K562 (cell line): ENCODE measurements around the gene RPL10A. TPM values are rescaled to one million over a fixed set of nuclear protein-coding genes. Genes with fewer than 3 reads are reported as not detected.

Source experiments
- CLOCK ChIP-seq: fragments of 250-450 bp; sonication (Bioruptor Pico); IDR thresholded peaks from 2 replicates; pipeline ENCODE4 v1.4.0; 2020; ENCODE audit warnings: mild to moderate bottlenecking, moderate library complexity, borderline replicate concordance
- HNRNPLL ChIP-seq: fragments of 200-400 bp; formaldehyde crosslinking; IDR thresholded peaks from 2 replicates; pipeline ENCODE4 v1.6.1; 2017; ENCODE audit warnings: low read length, low read depth, mild to moderate bottlenecking; ENCODE audit not compliant: poor library complexity, severe bottlenecking
- KHSRP ChIP-seq: fragments of 450-650 bp; IDR thresholded peaks from 2 replicates; pipeline ENCODE4 v1.6.1; 2017
- MITF ChIP-seq: IDR thresholded peaks from 2 replicates; pipeline ENCODE4 v1.6.1; 2014; ENCODE audit warnings: antibody characterized with exemption
- NRF1 ChIP-seq, 2 experiments: fragments of 450-650 bp; IDR thresholded peaks in 1 of 2; conservative IDR thresholded peaks in 1 of 2; 2 replicates each; pipeline ENCODE4 v1.6.1; 2014; ENCODE audit warnings: mild to moderate bottlenecking in 2 of 2
- PHB ChIP-seq: fragments of 250-450 bp; sonication (Bioruptor Pico); IDR thresholded peaks from 2 replicates; pipeline ENCODE4 v1.5.0; 2021
- POLR2B ChIP-seq: fragments of 450-650 bp; IDR thresholded peaks from 2 replicates; pipeline ENCODE4 v1.6.1; 2018; ENCODE audit warnings: low read depth; ENCODE audit not compliant: partially characterized antibody
- REST ChIP-seq, 2 experiments: fragments of 450-650 bp; formaldehyde crosslinking in 1 of 2; IDR thresholded peaks; 2 replicates each; pipeline versions ENCODE4 v1.4.0 to v1.6.1; 2014 to 2020; ENCODE audit warnings: mild to moderate bottlenecking in 2 of 2, borderline replicate concordance in 1 of 2, low read depth in 1 of 2
- RUNX1 ChIP-seq: sonication (generic); IDR thresholded peaks from 2 replicates; pipeline ENCODE4 v1.6.1; 2016; ENCODE audit warnings: antibody characterized with exemption, low read depth
- SLC30A9 ChIP-seq: fragments of 250-450 bp; sonication (Bioruptor Pico); IDR thresholded peaks from 2 replicates; pipeline ENCODE4 v1.8.0; 2022; ENCODE audit warnings: mild to moderate bottlenecking, moderate library complexity
- SNIP1 ChIP-seq: fragments of 450-650 bp; IDR thresholded peaks from 2 replicates; pipeline ENCODE4 v1.7.1; 2017; ENCODE audit warnings: low read depth, mild to moderate bottlenecking
- SRSF7 ChIP-seq: fragments of 200-400 bp; formaldehyde crosslinking; optimal IDR thresholded peaks from 2 replicates; pipeline ENCODE3; 2017; ENCODE audit warnings: mild to moderate bottlenecking, low read depth, low read length
- TBP ChIP-seq: optimal IDR thresholded peaks from 2 replicates; pipeline ENCODE3; 2011; ENCODE audit warnings: low read depth, low read length, improper control_type of control experiment
- ZBTB43 ChIP-seq: sonication (generic); formaldehyde crosslinking; IDR thresholded peaks from 2 replicates; pipeline ENCODE4 v1.8.0; 2023; ENCODE audit warnings: mild to moderate bottlenecking, missing genetic modification reagents
- ZNF347 ChIP-seq: fragments of 450-650 bp; formaldehyde crosslinking; IDR thresholded peaks from 2 replicates; pipeline ENCODE4 v1.4.0; 2020; ENCODE audit warnings: low read depth, mild to moderate bottlenecking, moderate library complexity
- polyA plus RNA-seq, 8 experiments: library from polyadenylated mRNA; depleted of rRNA in 4 of 8; stranded (reverse) in 5 of 8; unstranded in 3 of 8; fragments of >200 nt; fragmentation: Nextera tagmentation in 2 of 8; fragmentation: Illumina TruSeq in 1 of 8; extraction: Ambion mirVana in 2 of 8; extraction: Trizol in 1 of 8; gene quantifications; 2 replicates each; pipeline versions ENCODE4 v1.2.1 to v1.2.3, GENCODE V29; 2011 to 2014; ENCODE audit warnings: inconsistent platforms in 1 of 8, missing spikeins in 1 of 8
- total RNA-seq, 7 experiments: library from RNA; depleted of rRNA in 6 of 7; stranded (reverse); fragments of >200 nt in 6 of 7; fragmentation: Illumina TruSeq in 2 of 7; extraction: Trizol in 2 of 7; gene quantifications; 2 replicates each; pipeline versions ENCODE4 v1.2.1 to v1.2.3, GENCODE V29; 2011 to 2021; ENCODE audit warnings: low replicate concordance in 1 of 7

Gene RPL10A
- total and polyA plus RNA-seq, 9 of the 15 experiments (the other 6 are each of a cell fraction or from before 2014, with no cell fraction given), result 1,589 to 3,237 (median 2,116) TPM

- TF ChIP-seq NRF1 (conservative IDR thresholded peaks at IDR 0.05 in 1 of 2, IDR thresholded peaks at IDR 0.05 in 1 of 2) (no peak), KHSRP (no peak), POLR2B (no peak), TBP (no peak), HNRNPLL (no peak), ZBTB43 (CRISPR knock-in tag) (no peak), SRSF7 (no peak), SLC30A9 (CRISPR knock-in tag) (no peak), SNIP1 (no peak; the same call in 1 of the 2 replicates), MITF (no peak), CLOCK (CRISPR knock-in tag) (no peak), PHB (CRISPR knock-in tag) (no peak), REST (IDR thresholded peaks at IDR 0.05; ENCODE audit: borderline replicate concordance) (peak; percentile 93), REST (CRISPR knock-in tag; IDR thresholded peaks at IDR 0.05; ENCODE audit: low read depth) (no peak), RUNX1 (no peak), ZNF347 (CRISPR knock-in tag) (no peak)
These were observed 18.8 kb upstream of the RPL10A start (continued) for GRCh38 chr6:35449287-35449881.
